ENCODE data around the gene AMACR.

DNA sequence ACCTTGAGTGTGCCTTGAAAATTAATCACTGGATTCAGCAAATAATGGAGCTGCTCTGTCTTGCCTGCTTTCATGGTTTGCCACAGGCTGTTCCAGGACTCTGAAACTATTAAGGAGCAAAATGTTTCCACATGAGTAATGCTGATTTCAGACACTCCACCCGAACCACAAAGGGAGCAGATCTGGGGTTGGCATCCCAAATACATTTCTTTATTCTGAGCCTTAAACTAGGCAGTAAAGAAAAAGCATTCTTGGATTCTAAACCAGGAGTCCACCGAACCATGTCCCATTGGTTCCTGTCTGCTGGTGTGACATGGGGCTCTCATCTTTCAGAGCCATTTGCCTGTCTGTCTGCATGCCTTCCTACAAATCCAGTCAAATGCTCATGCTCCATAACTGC is 45.3 kb upstream of the AMACR start:
- no peak for TF ChIP-seq EZH2 (IDR thresholded peaks at IDR 0.05; ENCODE audit: low read length, unreplicated experiment)
- TF ChIP-seq, protein P1, sequence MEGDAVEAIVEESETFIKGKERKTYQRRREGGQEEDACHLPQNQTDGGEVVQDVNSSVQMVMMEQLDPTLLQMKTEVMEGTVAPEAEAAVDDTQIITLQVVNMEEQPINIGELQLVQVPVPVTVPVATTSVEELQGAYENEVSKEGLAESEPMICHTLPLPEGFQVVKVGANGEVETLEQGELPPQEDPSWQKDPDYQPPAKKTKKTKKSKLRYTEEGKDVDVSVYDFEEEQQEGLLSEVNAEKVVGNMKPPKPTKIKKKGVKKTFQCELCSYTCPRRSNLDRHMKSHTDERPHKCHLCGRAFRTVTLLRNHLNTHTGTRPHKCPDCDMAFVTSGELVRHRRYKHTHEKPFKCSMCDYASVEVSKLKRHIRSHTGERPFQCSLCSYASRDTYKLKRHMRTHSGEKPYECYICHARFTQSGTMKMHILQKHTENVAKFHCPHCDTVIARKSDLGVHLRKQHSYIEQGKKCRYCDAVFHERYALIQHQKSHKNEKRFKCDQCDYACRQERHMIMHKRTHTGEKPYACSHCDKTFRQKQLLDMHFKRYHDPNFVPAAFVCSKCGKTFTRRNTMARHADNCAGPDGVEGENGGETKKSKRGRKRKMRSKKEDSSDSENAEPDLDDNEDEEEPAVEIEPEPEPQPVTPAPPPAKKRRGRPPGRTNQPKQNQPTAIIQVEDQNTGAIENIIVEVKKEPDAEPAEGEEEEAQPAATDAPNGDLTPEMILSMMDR (conservative IDR thresholded peaks at IDR 0.05; ENCODE audit: low read depth, low read length), result no peak
- TF ChIP-seq EZH2phosphoT487 (IDR thresholded peaks at IDR 0.05; ENCODE audit: borderline replicate concordance, low read length), result no peak

All from PC-3 (cell line).